Left lung (tissue), 10 donors: ENCODE results near the gene PTPRA. TPM values are rescaled to one million over a fixed set of nuclear protein-coding genes. Genes with fewer than 3 reads are reported as not detected.
"Not testable (repeated sequence)": the region's sequence is repeated elsewhere in the genome, so short reads cannot be mapped to it uniquely, and the experiment has no call there.

ENCODE experiments used
- ATAC-seq: fragments of 200-7000 bp; cut with Tn5 transposase; one replicate; pipeline ENCODE4 v1.9.1; 2020; ENCODE audit warnings: moderate library complexity
- DNase-seq, 4 donors: peaks; one replicate each; pipeline ENCODE4 v3.0.0-alpha.2; 2013 to 2020
- H3K27ac ChIP-seq, 2 donors: fragments of 200-600 bp; sonication (generic) in 1 of 2; one replicate each; pipeline versions ENCODE4 v1.5.0 to v1.8.0; 2020 to 2021
- H3K27me3 ChIP-seq, 2 donors: fragments of 200-600 bp; sonication (generic) in 1 of 2; one replicate each; pipeline versions ENCODE4 v1.5.0 to v1.8.0; 2020 to 2021
- H3K36me3 ChIP-seq, 2 donors: fragments of 200-600 bp; sonication (generic) in 1 of 2; one replicate each; pipeline versions ENCODE4 v1.5.0 to v1.8.0; 2020 to 2021
- H3K4me1 ChIP-seq, 2 donors: fragments of 200-600 bp; one replicate each; pipeline ENCODE4 v1.8.0; 2021
- H3K4me3 ChIP-seq, 2 donors: fragments of 200-600 bp; sonication (generic) in 1 of 2; one replicate each; pipeline versions ENCODE4 v1.5.0 to v1.8.0; 2020 to 2021; ENCODE audit warnings: mild to moderate bottlenecking in 1 of 2
- H3K9me3 ChIP-seq, 2 donors: fragments of 200-600 bp; sonication (generic) in 1 of 2; one replicate each; pipeline versions ENCODE4 v1.5.0 to v1.8.0; 2020 to 2021
- CTCF ChIP-seq, 2 donors: fragments of 200-600 bp; sonication (generic) in 1 of 2; IDR thresholded peaks; one replicate each; pipeline versions ENCODE4 v1.5.0 to v1.8.0; 2021; ENCODE audit warnings: antibody characterized with exemption in 2 of 2
- intact Hi-C, 2 donors: fragments of 100-400 bp; cut with DNase I; formaldehyde crosslinking; loops; one replicate each; pipeline versions ENCODE4 v1.11.2 to v1.14.2; 2022
- polyA plus RNA-seq, 6 donors: library from polyadenylated mRNA; unstranded; fragments of 120-200 nt; gene quantifications; one replicate each; pipeline ENCODE4 v1.2.1, GENCODE V29; 2013; ENCODE audit not compliant: insufficient read length in 6 of 6
- total RNA-seq, 2 donors: library from RNA; stranded (reverse); fragmentation: NEBNext Ultra II Directional; extraction: Animal tissue kit (Norgen Biotek cat#: 25700); gene quantifications; one replicate each; pipeline ENCODE4 v1.2.1, GENCODE V29; 2021
- donor health status: DM: no; HTN: yes; CAD: no.
- donor health status: DM: no; HTN: no; CAD: no.

Gene PTPRA
- total and polyA plus RNA-seq, 8 donors, result 51.0 to 88.1 (median 78.6) TPM

DNA sequence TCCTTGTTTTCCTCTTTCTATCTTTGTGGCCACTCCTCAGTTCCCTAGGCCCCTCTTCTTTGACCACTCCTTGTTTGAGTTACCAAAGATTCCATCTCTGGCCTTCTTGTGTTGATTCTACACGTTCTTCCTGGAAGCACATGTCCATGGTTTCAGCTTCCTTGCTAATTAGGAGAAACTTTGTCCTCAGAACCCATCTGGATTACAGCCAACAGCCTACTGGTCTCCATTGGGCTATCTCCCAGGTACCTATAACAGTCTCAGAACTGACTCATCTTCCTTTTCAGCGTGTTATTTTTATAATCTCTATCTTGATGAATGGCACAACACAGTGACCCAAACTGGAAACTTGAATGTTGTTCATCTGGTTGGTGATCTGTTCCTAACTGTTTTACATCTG, 17.5 kb downstream of the PTPRA start:
- no peak for TF ChIP-seq CTCF (IDR thresholded peaks at IDR 0.05)
- Histone ChIP-seq H3K4me3 (no peak overlapping the region), H3K9me3 (peaks cover 0 to 8% of the 10 kb centered on the region in 2 donors), H3K4me1 (peaks cover 0 to 28% of the 10 kb centered on the region in 2 donors), H3K27ac (no peak overlapping the region), H3K27me3 (no peaks in the 10 kb centered on the region), H3K36me3 (no peaks in the 10 kb centered on the region)
- DNase-seq (no peak), ATAC-seq (no peak)
- intact Hi-C loops, result no loop called here

GRCh38 chr20:2891343-2891742, 18.1 kb downstream of the PTPRA start:
- Histone ChIP-seq H3K4me1 (peaks cover 0 to 28% of the 10 kb centered on the region in 2 donors), H3K4me3 (no peak overlapping the region), H3K27ac (no peak overlapping the region), H3K36me3 (no peaks in the 10 kb centered on the region), H3K9me3 (peaks cover 0 to 8% of the 10 kb centered on the region in 2 donors), H3K27me3 (no peaks in the 10 kb centered on the region)
- intact Hi-C loops, result no loop called here
- TF ChIP-seq CTCF (IDR thresholded peaks at IDR 0.05), result no peak
- DNase-seq (no peak), ATAC-seq (no peak)

DNA sequence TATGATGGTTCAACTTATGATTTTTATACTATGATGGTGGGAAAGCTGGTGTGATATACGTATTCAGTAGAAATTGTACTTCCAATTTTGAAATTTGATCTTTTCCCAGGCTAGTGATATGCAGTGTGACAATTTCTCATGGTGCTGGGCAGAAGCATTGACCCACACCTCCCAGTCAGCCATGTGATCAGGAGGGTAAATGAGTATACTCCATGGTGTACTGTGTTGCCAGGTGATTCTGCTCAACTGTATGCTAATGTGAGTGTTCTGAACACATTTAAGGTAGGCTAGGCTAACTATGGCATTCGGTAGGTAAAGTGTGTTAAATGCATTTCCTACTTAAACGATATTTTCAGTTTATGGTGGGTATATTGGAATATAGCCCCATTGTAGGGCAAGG, 19.1 kb downstream of the PTPRA start:
- Histone ChIP-seq H3K36me3 (no peaks in the 10 kb centered on the region), H3K4me3 (no peak overlapping the region), H3K27me3 (no peaks in the 10 kb centered on the region), H3K27ac (no peak overlapping the region), H3K9me3 (peaks cover 0 to 8% of the 10 kb centered on the region in 2 donors), H3K4me1 (peaks cover 0 to 28% of the 10 kb centered on the region in 2 donors)
- no peak for ATAC-seq
- no peak for TF ChIP-seq CTCF (IDR thresholded peaks at IDR 0.05)
- intact Hi-C loops, result no loop called here
- no peak for DNase-seq

GRCh38 chr20:2894221-2894620, 20.9 kb downstream of the PTPRA start:
- intact Hi-C loops, result no loop called here
- TF ChIP-seq CTCF (IDR thresholded peaks at IDR 0.05), result no peak
- H3K36me3 ChIP-seq, result no peaks in the 10 kb centered on the region
- H3K4me3 ChIP-seq, result no peak overlapping the region
- no peak for ATAC-seq
- DNase-seq, result no peak
- H3K4me1 ChIP-seq, result peaks cover 0 to 27% of the 10 kb centered on the region in 2 donors
- peaks cover 0 to 8% of the 10 kb centered on the region in 2 donors for H3K9me3 ChIP-seq
- H3K27ac ChIP-seq, result no peak overlapping the region
- no peaks in the 10 kb centered on the region for H3K27me3 ChIP-seq

- ATAC-seq, H3K4me3 ChIP-seq, H3K27me3 ChIP-seq, H3K9me3 ChIP-seq, intact Hi-C loops, H3K27ac ChIP-seq, H3K36me3 ChIP-seq, DNase-seq: not testable (repeated sequence)
- H3K4me1 ChIP-seq, result peaks cover 0 to 23% of the 10 kb centered on the region in 2 donors
Measured at GRCh38 chr20:2895154-2895553, 21.9 kb downstream of the PTPRA start.

DNA sequence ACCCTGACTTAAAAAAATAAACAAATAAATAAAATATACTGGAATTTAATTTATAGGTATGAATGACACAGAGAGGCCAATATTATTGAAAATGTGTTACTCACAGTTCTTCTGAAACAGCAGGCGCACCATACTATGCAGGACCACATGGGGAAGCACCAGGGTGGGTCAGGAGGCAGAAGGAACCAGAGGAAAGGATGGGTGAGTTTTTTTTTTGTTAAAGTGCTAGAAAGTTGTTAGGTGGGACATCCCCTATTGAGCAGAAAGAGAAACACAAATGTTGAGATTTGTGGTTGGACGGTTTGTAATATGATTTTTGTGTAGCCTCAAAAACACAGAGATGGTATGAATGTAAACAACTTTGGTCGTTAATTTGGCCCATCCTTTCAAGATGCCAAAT, 26.0 kb downstream of the PTPRA start:
- TF ChIP-seq CTCF (IDR thresholded peaks at IDR 0.05), result no peak
- H3K27ac ChIP-seq, result no peak overlapping the region
- H3K36me3 ChIP-seq, result no peaks in the 10 kb centered on the region
- intact Hi-C loops, result no loop called here
- H3K4me3 ChIP-seq, result no peak overlapping the region
- peaks cover 0 to 8% of the 10 kb centered on the region in 2 donors for H3K9me3 ChIP-seq
- ATAC-seq (no peak), DNase-seq (no peak)
- no peaks in the 10 kb centered on the region for H3K27me3 ChIP-seq
- H3K4me1 ChIP-seq, result peaks cover 0 to 26% of the 10 kb centered on the region in 2 donors
